Duodenal mucosa (tissue), 2 donors: ENCODE measurements around the gene RXFP1.

Source experiments
- H3K27ac ChIP-seq: one replicate; pipeline ENCODE4 v1.7.0; 2013; ENCODE audit warnings: low read depth, low read length
- H3K27me3 ChIP-seq, 2 donors: one replicate each; pipeline ENCODE4 v1.7.0; 2013; ENCODE audit warnings: low read length in 2 of 2, control low read depth in 1 of 2; ENCODE audit not compliant: insufficient read depth in 2 of 2, control insufficient read depth in 1 of 2
- H3K36me3 ChIP-seq, 2 donors: one replicate each; pipeline ENCODE4 v1.7.0; 2013; ENCODE audit warnings: low read length in 2 of 2, control low read depth in 1 of 2; ENCODE audit not compliant: insufficient read depth in 2 of 2, control insufficient read depth in 1 of 2
- H3K4me1 ChIP-seq, 2 donors: one replicate each; pipeline ENCODE4 v1.7.0; 2013; ENCODE audit warnings: low read length in 2 of 2, control low read depth in 1 of 2; ENCODE audit not compliant: insufficient read depth in 2 of 2, control insufficient read depth in 1 of 2
- H3K4me3 ChIP-seq, 2 donors: one replicate each; pipeline ENCODE4 v1.7.0; 2013; ENCODE audit warnings: low read length in 2 of 2, low read depth in 1 of 2
- H3K9ac ChIP-seq, 2 donors: one replicate each; pipeline ENCODE4 v1.7.0; 2013; ENCODE audit warnings: low read length in 2 of 2, low read depth in 1 of 2
- H3K9me3 ChIP-seq, 2 donors: one replicate each; pipeline ENCODE4 v1.7.0; 2013; ENCODE audit warnings: low read length in 2 of 2, control low read depth in 1 of 2; ENCODE audit not compliant: control insufficient read depth in 1 of 2

RXFP1 gene

GRCh38 chr4:158527516-158527915 lies 5.8 kb downstream of the RXFP1 start:
- Histone ChIP-seq H3K4me3 (no peak overlapping the region), H3K9me3 (no peaks in the 10 kb centered on the region), H3K9ac (no peak overlapping the region)

GRCh38 chr4:158529505-158529904 lies 7.8 kb downstream of the RXFP1 start:
- no peak overlapping the region for H3K27ac ChIP-seq
- H3K27me3 ChIP-seq = no peaks in the 10 kb centered on the region
- H3K4me3 ChIP-seq = no peak overlapping the region
- no peaks in the 10 kb centered on the region for H3K4me1 ChIP-seq
- H3K36me3 ChIP-seq = no peaks in the 10 kb centered on the region
- no peaks in the 10 kb centered on the region for H3K9me3 ChIP-seq
- no peak overlapping the region for H3K9ac ChIP-seq

More at GRCh38 chr4:158527516-158527915, 5.8 kb downstream of the RXFP1 start:
- H3K36me3 ChIP-seq = no peaks in the 10 kb centered on the region
- no peaks in the 10 kb centered on the region for H3K27me3 ChIP-seq
- no peaks in the 10 kb centered on the region for H3K4me1 ChIP-seq
- H3K27ac ChIP-seq = no peak overlapping the region

DNA sequence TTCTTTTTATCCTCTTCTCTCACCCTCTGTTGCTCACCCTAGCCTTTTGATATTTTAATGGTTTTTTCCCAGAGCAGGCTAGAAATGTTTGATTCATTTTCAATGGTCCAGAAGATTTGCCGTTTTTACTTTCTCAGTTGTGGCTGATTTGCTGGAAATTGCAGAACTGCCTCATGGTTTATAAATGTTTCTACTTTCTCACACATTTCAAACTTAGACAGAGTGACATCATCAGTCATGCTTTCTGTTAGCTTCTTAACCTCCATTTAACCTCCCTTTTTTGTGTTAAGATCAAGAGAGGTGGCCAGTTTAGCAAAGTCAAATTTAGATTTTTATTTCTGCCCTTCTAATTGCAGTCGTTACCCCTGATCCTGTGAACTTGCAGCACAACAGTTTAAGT lies 8.7 kb downstream of the RXFP1 start:
- no peaks in the 10 kb centered on the region for H3K9me3 ChIP-seq
- H3K4me3 ChIP-seq = no peak overlapping the region
- H3K36me3 ChIP-seq = no peaks in the 10 kb centered on the region
- no peak overlapping the region for H3K9ac ChIP-seq
- H3K27me3 ChIP-seq = no peaks in the 10 kb centered on the region
- H3K27ac ChIP-seq = no peak overlapping the region
- H3K4me1 ChIP-seq = no peaks in the 10 kb centered on the region

DNA sequence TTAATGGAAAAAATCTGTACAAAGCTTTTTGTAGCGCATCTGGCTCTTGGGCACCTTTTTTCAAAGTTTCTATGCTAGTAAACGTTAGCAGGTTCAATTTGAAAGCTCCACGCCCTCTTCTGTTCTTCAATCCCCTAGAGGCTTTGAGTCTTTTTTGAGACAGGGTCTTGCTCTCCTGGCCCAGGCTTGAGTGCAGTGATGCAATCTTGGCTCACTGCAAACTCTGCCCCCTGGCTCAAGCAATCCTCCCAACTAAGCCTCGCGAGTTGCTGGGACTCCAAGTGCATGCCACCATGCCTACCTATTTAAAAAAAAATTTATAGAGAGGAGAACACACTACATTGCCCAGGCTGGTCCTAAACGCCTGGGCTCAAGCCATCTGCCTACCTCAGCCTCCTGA lies 9.2 kb downstream of the RXFP1 start:
- no peaks in the 10 kb centered on the region for H3K9me3 ChIP-seq
- no peaks in the 10 kb centered on the region for H3K36me3 ChIP-seq
- H3K4me1 ChIP-seq = no peaks in the 10 kb centered on the region
- H3K27me3 ChIP-seq = no peaks in the 10 kb centered on the region
- H3K27ac ChIP-seq = no peak overlapping the region
- no peak overlapping the region for H3K4me3 ChIP-seq
- no peak overlapping the region for H3K9ac ChIP-seq

DNA sequence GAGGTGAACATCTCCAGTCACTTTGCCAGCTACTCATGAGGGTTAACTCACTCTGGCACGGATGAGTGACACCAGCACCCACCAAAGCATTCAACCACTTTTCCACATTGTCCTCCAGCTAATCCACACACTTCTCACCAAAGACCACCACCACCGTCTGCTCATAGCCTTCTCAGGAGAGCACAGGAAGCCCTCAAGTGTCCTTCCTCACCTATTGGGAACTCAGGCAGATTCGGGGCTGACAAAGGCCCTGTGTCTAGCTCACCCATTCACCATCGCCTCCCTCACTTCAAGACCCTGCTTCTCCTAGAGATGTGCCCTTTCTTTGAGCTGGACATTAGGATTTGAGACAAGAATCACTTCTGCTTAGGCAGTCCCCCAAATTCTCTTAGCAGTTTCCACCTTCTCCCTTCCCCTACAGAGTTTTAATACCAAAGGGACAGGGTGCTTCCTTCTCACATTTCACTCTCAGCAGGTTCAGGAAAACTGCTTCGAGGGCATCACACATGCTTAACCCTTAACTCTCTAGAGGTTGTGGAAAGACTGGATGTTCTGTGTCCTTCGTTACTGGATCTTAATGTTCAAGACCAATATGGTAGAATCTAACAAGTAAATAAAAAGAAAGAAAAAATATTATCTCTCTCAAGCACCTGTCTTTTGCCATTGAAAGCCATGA lies 11.0 kb downstream of the RXFP1 start:
- no peaks in the 10 kb centered on the region for H3K4me1 ChIP-seq
- no peak overlapping the region for H3K4me3 ChIP-seq
- H3K36me3 ChIP-seq = no peaks in the 10 kb centered on the region
- no peak overlapping the region for H3K9ac ChIP-seq
- H3K9me3 ChIP-seq = no peaks in the 10 kb centered on the region
- no peaks in the 10 kb centered on the region for H3K27me3 ChIP-seq
- no peak overlapping the region for H3K27ac ChIP-seq

DNA sequence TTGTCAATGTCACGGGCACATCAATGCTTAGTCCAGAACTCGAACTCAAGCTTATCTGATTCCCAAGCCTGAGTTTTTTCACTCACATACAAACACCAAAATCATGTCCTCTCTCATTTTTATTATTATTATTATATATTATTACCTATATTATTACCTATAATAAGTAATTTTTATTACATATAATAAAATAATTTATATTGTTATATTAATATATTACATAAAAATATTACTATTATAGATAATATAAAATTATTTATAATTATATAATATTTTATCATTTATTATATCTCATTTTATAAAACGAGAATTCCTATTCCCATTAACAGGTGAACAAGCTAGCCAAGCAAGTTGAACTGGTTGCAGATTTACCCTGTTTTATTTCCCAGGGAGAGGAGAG lies 13.0 kb downstream of the RXFP1 start:
- Histone ChIP-seq H3K27me3 (no peaks in the 10 kb centered on the region), H3K4me3 (no peak overlapping the region), H3K9ac (no peak overlapping the region), H3K9me3 (no peaks in the 10 kb centered on the region), H3K36me3 (no peaks in the 10 kb centered on the region), H3K4me1 (no peaks in the 10 kb centered on the region), H3K27ac (no peak overlapping the region)

DNA sequence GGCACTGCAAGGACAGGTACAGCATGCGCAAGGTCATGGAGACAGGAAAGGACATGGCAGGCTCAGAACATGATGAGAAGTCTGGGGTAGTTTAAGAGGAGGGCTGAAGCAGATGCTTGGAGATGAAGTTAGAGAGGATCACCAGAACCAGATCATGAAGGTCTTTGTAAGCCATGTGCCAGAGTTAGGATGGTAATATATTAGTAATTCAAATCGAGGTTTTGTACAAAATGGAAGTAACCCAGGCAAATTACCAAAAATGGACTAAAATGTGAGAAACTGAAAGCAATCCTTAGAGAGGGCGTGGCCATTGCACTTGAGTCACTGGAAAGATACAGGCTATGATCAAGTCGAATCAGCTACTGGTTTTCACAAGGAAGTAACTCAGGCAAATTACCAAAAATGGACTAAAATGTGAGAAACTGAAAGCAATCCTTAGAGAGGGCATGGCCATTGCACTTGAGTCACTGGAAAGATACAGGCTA lies 13.5 kb downstream of the RXFP1 start:
- Histone ChIP-seq H3K36me3 (no peaks in the 10 kb centered on the region), H3K4me1 (no peaks in the 10 kb centered on the region), H3K9me3 (no peaks in the 10 kb centered on the region), H3K27me3 (no peaks in the 10 kb centered on the region), H3K27ac (no peak overlapping the region), H3K9ac (no peak overlapping the region), H3K4me3 (no peak overlapping the region)

GRCh38 chr4:158536833-158537232 lies 15.2 kb downstream of the RXFP1 start:
- Histone ChIP-seq H3K27ac (no peak overlapping the region), H3K4me1 (no peaks in the 10 kb centered on the region), H3K27me3 (no peaks in the 10 kb centered on the region), H3K36me3 (no peaks in the 10 kb centered on the region), H3K9me3 (no peaks in the 10 kb centered on the region), H3K9ac (no peak overlapping the region), H3K4me3 (no peak overlapping the region)

DNA sequence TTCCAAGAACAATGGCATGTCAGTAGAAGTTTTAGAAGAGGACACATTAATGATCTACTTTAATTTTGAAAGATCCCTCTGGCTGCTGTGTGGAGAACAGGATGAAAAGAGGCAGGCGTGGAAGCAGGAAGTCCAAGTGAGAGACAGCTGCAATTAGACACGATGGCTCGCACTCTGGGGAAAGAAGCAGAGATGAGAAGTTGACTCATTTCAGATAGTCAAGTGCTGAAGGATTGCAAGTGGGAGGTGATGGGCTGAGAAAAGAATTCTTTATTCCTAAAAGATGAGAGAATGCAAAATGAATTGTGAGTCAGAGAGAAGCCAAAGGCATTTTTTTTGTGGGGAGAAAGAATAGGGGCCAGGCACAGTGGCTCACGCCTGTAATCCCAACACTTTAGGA lies 16.5 kb downstream of the RXFP1 start:
- Histone ChIP-seq H3K4me1 (no peaks in the 10 kb centered on the region), H3K9me3 (no peaks in the 10 kb centered on the region), H3K36me3 (no peaks in the 10 kb centered on the region), H3K27me3 (no peaks in the 10 kb centered on the region), H3K9ac (no peak overlapping the region), H3K27ac (no peak overlapping the region), H3K4me3 (no peak overlapping the region)

DNA sequence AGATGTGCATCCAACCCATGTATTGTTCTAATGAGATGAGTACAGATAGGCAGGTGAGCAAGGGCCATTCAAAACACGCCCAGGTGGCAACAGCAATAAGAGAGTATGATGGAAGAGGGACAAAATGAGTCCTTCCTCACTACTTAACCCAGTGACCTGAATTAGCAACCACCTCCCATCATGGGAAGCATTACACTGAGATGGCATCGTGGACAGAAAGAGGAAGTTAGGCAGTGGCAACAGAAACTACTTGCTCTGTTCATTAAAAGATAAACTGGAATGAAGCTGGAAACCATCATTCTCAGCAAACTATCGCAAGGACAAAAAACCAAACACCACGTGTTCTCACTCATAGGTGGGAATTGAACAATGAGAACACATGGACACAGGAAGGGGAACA lies 17.2 kb downstream of the RXFP1 start:
- H3K4me3 ChIP-seq = no peak overlapping the region
- no peak overlapping the region for H3K27ac ChIP-seq
- H3K9me3 ChIP-seq = no peaks in the 10 kb centered on the region
- H3K9ac ChIP-seq = no peak overlapping the region
- no peaks in the 10 kb centered on the region for H3K27me3 ChIP-seq
- no peaks in the 10 kb centered on the region for H3K4me1 ChIP-seq
- H3K36me3 ChIP-seq = no peaks in the 10 kb centered on the region
